GM12891 (cell line): ENCODE measurements around the gene PNLIPRP2.

Experiments used
- DNase-seq: peaks from one replicate; pipeline ENCODE4 v3.0.0; 2011; ENCODE audit warnings: low spot score; ENCODE audit not compliant: insufficient read length
- FAIRE-seq: peaks from 2 replicates; lab custom pipeline; 2011; peaks lifted over from hg19 to GRCh38; lab: Jason Lieb, UNC
- PAX5 ChIP-seq: IDR thresholded peaks from 2 replicates; pipeline ENCODE4 v1.6.1; 2011; ENCODE audit warnings: low read length, moderate library complexity, mild to moderate bottlenecking; ENCODE audit not compliant: insufficient read depth, severe bottlenecking
- POLR2A ChIP-seq: IDR thresholded peaks from 2 replicates; pipeline ENCODE4 v1.6.1; 2011; ENCODE audit warnings: low read depth, low read length, control low read depth
- POLR2AphosphoS5 ChIP-seq: IDR thresholded peaks from 2 replicates; pipeline ENCODE4 v1.6.1; 2011; ENCODE audit warnings: low read depth, low read length, control low read depth
- POU2F2 ChIP-seq: IDR thresholded peaks from 2 replicates; pipeline ENCODE4 v1.6.1; 2011; ENCODE audit warnings: low read depth, mild to moderate bottlenecking, control low read depth, low read length, moderate library complexity
- SPI1 ChIP-seq: IDR thresholded peaks from 2 replicates; pipeline ENCODE4 v1.6.1; 2011; ENCODE audit warnings: low read depth, low read length, control low read depth
- TAF1 ChIP-seq: IDR thresholded peaks from 2 replicates; pipeline ENCODE4 v1.6.1; 2011; ENCODE audit warnings: low read depth, low read length, control low read depth

Gene PNLIPRP2

GRCh38 chr10:116610443-116611152, 10.2 kb upstream of the PNLIPRP2 start:
- FAIRE-seq (no peak), DNase-seq (no peak)

GRCh38 chr10:116611153-116611545, 9.6 kb upstream of the PNLIPRP2 start:
- no peak for FAIRE-seq
- no peak for DNase-seq
- no peak for TF ChIP-seq TAF1
- no peak for TF ChIP-seq POU2F2
- no peak for TF ChIP-seq POLR2A
- no peak for TF ChIP-seq POLR2AphosphoS5
- TF ChIP-seq PAX5 = no peak
- TF ChIP-seq SPI1 = no peak

More at GRCh38 chr10:116610443-116611152, 10.2 kb upstream of the PNLIPRP2 start:
- no peak for TF ChIP-seq TAF1
- no peak for TF ChIP-seq PAX5
- TF ChIP-seq SPI1 = no peak
- no peak for TF ChIP-seq POLR2A
- TF ChIP-seq POLR2AphosphoS5 = no peak
- TF ChIP-seq POU2F2 = no peak

GRCh38 chr10:116612107-116612769, 8.5 kb upstream of the PNLIPRP2 start:
- no peak for TF ChIP-seq TAF1
- TF ChIP-seq POLR2A = no peak
- TF ChIP-seq POLR2AphosphoS5 = no peak
- TF ChIP-seq POU2F2 = no peak
- no peak for TF ChIP-seq SPI1
- TF ChIP-seq PAX5 = no peak
- FAIRE-seq (no peak), DNase-seq (no peak)

GRCh38 chr10:116613471-116613870, 7.3 kb upstream of the PNLIPRP2 start:
- TF ChIP-seq POLR2AphosphoS5 (no peak), POLR2A (no peak), PAX5 (no peak), TAF1 (no peak), SPI1 (no peak), POU2F2 (no peak)
- DNase-seq = no peak
- FAIRE-seq = no peak

GRCh38 chr10:116614796-116615195, 6.0 kb upstream of the PNLIPRP2 start:
- DNase-seq (no peak), FAIRE-seq (no peak)
- TF ChIP-seq POLR2AphosphoS5 = no peak
- no peak for TF ChIP-seq PAX5
- no peak for TF ChIP-seq POLR2A
- no peak for TF ChIP-seq TAF1
- no peak for TF ChIP-seq POU2F2
- TF ChIP-seq SPI1 = no peak

GRCh38 chr10:116615199-116615776, 5.5 kb upstream of the PNLIPRP2 start:
- no peak for TF ChIP-seq PAX5
- TF ChIP-seq TAF1 = no peak
- no peak for TF ChIP-seq POLR2A
- TF ChIP-seq POU2F2 = no peak
- TF ChIP-seq SPI1 = no peak
- no peak for TF ChIP-seq POLR2AphosphoS5
- FAIRE-seq (no peak), DNase-seq (no peak)

GRCh38 chr10:116621476-116621875, 723 bp downstream of the PNLIPRP2 start:
- TF ChIP-seq POLR2AphosphoS5 (no peak), PAX5 (no peak), POLR2A (no peak), POU2F2 (no peak), TAF1 (no peak), SPI1 (no peak)
- no peak for DNase-seq
- FAIRE-seq = no peak

GRCh38 chr10:116621934-116622655, 1.3 kb downstream of the PNLIPRP2 start:
- TF ChIP-seq POLR2AphosphoS5 (no peak), POU2F2 (no peak), PAX5 (no peak), POLR2A (no peak), SPI1 (no peak), TAF1 (no peak)
- DNase-seq (no peak), FAIRE-seq (no peak)

GRCh38 chr10:116625845-116626244, 5.1 kb downstream of the PNLIPRP2 start:
- TF ChIP-seq POU2F2 (no peak), TAF1 (no peak), POLR2A (no peak), POLR2AphosphoS5 (no peak), PAX5 (no peak), SPI1 (no peak)
- FAIRE-seq (no peak), DNase-seq (no peak)
